Loucy (cell line): ENCODE data around the gene PLAU.
A peak's percentile ranks its signal among the peaks of the same experiment; 100 is the strongest.

Experiments used
- H2AFZ ChIP-seq: fragments of 200-600 bp; sonication (generic); 2 replicates; pipeline ENCODE4 v1.6.0; 2016; ENCODE audit warnings: antibody characterized with exemption, mild to moderate bottlenecking, low read length, moderate library complexity
- H3F3A ChIP-seq: fragments of 200-600 bp; 2 replicates; pipeline ENCODE4 v1.6.0; 2016; ENCODE audit warnings: antibody characterized with exemption, low read depth, mild to moderate bottlenecking
- H3K27me3 ChIP-seq: fragments of 200-600 bp; sonication (generic); 2 replicates; pipeline ENCODE4 v1.6.1; 2014; ENCODE audit warnings: low read length, mild to moderate bottlenecking; ENCODE audit not compliant: insufficient read depth, poor library complexity, severe bottlenecking
- H3K36me3 ChIP-seq: fragments of 200-600 bp; sonication (generic); 2 replicates; pipeline ENCODE4 v1.6.1; 2016; ENCODE audit warnings: low read length; ENCODE audit not compliant: insufficient read depth
- H3K4me1 ChIP-seq: fragments of 200-600 bp; sonication (generic); 2 replicates; pipeline ENCODE4 v1.5.1; 2014; ENCODE audit warnings: low read length, mild to moderate bottlenecking; ENCODE audit not compliant: insufficient read depth, poor library complexity, severe bottlenecking
- H3K4me2 ChIP-seq: fragments of 200-600 bp; sonication (generic); 2 replicates; pipeline ENCODE4 v1.6.0; 2014; ENCODE audit warnings: antibody characterized with exemption, low read length, low read depth, mild to moderate bottlenecking; ENCODE audit not compliant: poor library complexity, severe bottlenecking
- H3K4me3 ChIP-seq: fragments of 200-600 bp; sonication (generic); 2 replicates; pipeline ENCODE4 v1.5.1; 2014; ENCODE audit warnings: low read length, mild to moderate bottlenecking, mixed read lengths; ENCODE audit not compliant: poor library complexity, severe bottlenecking
- H3K79me2 ChIP-seq: fragments of 200-600 bp; sonication (generic); 2 replicates; pipeline ENCODE4 v1.6.1; 2014; ENCODE audit warnings: low read length; ENCODE audit not compliant: insufficient read depth
- H3K9ac ChIP-seq: fragments of 200-600 bp; sonication (generic); 2 replicates; pipeline ENCODE4 v1.6.0; 2014; ENCODE audit warnings: mild to moderate bottlenecking, low read depth, low read length, moderate library complexity; ENCODE audit not compliant: poor library complexity, severe bottlenecking
- H3K9me2 ChIP-seq: fragments of 200-600 bp; sonication (generic); replicated peaks from 2 replicates; pipeline ENCODE4 v1.6.1; 2016; ENCODE audit warnings: low read depth, low read length, mixed read lengths
- H3K9me3 ChIP-seq: fragments of 200-600 bp; sonication (generic); 2 replicates; pipeline ENCODE4 v1.6.1; 2014; ENCODE audit warnings: mild to moderate bottlenecking, antibody characterized with exemption, low read length, low read depth; ENCODE audit not compliant: insufficient read depth
- H4K20me1 ChIP-seq: fragments of 200-600 bp; sonication (generic); 2 replicates; pipeline ENCODE4 v1.6.0; 2014; ENCODE audit warnings: antibody characterized with exemption, low read length, mild to moderate bottlenecking; ENCODE audit not compliant: insufficient read depth, poor library complexity, severe bottlenecking
- CTCF ChIP-seq: fragments of 200-600 bp; sonication (generic); conservative IDR thresholded peaks from 2 replicates; pipeline ENCODE4 v1.5.1; 2014; ENCODE audit warnings: mild to moderate bottlenecking, antibody characterized with exemption, low read length
- EZH2phosphoT487 ChIP-seq: fragments of 200-600 bp; IDR thresholded peaks from 2 replicates; pipeline ENCODE4 v1.6.1; 2018; ENCODE audit warnings: antibody characterized with exemption, mild to moderate bottlenecking, moderate library complexity, borderline replicate concordance

Gene PLAU

GRCh38 chr10:73920089-73920488 lies 9.2 kb downstream of the PLAU start:
- Histone ChIP-seq H3K9me3 (no peaks in the 10 kb centered on the region), H4K20me1 (no peaks in the 10 kb centered on the region), H3K9ac (peak overlapping the region; percentile 34), H3K4me2 (peak overlapping the region; percentile 4), H3K4me3 (no peak overlapping the region), H3K27me3 (no peaks in the 10 kb centered on the region), H3F3A (no peaks in the 10 kb centered on the region), H3K79me2 (no peaks in the 10 kb centered on the region), H3K4me1 (peaks cover 15% of the 10 kb centered on the region), H2AFZ (peak overlapping the region; percentile 72), H3K9me2 (no peaks in the 10 kb centered on the region), H3K36me3 (peaks cover 8% of the 10 kb centered on the region; the same call in 1 of the 2 replicates)
- TF ChIP-seq EZH2phosphoT487, result no peak
- TF ChIP-seq CTCF, result no peak

- H4K20me1 ChIP-seq, result no peaks in the 10 kb centered on the region
- H3K79me2 ChIP-seq, result no peaks in the 10 kb centered on the region
- no peaks in the 10 kb centered on the region for H3F3A ChIP-seq
- no peaks in the 10 kb centered on the region for H3K9me2 ChIP-seq
- TF ChIP-seq CTCF, result no peak
- TF ChIP-seq EZH2phosphoT487, result no peak
- H3K36me3 ChIP-seq, result no peaks in the 10 kb centered on the region
- H2AFZ ChIP-seq, result no peak overlapping the region
- peak overlapping the region; percentile 5 for H3K4me2 ChIP-seq
- peaks cover 15% of the 10 kb centered on the region for H3K4me1 ChIP-seq
- H3K27me3 ChIP-seq, result no peaks in the 10 kb centered on the region
- H3K4me3 ChIP-seq, result no peak overlapping the region
- no peaks in the 10 kb centered on the region for H3K9me3 ChIP-seq
- H3K9ac ChIP-seq, result no peak overlapping the region
Measured at GRCh38 chr10:73922007-73922863, 11.3 kb downstream of the PLAU start.

- Histone ChIP-seq H3F3A (no peaks in the 10 kb centered on the region), H3K4me1 (peaks cover 15% of the 10 kb centered on the region), H3K9ac (no peak overlapping the region), H3K79me2 (no peaks in the 10 kb centered on the region), H3K27me3 (no peaks in the 10 kb centered on the region), H3K9me2 (no peaks in the 10 kb centered on the region), H3K9me3 (no peaks in the 10 kb centered on the region), H2AFZ (no peak overlapping the region), H3K4me3 (no peak overlapping the region), H3K36me3 (no peaks in the 10 kb centered on the region), H4K20me1 (no peaks in the 10 kb centered on the region), H3K4me2 (no peak overlapping the region)
- TF ChIP-seq CTCF (no peak), EZH2phosphoT487 (no peak)
Measured at GRCh38 chr10:73922864-73923133, 11.9 kb downstream of the PLAU start.
